Activated CD8-positive, alpha-beta memory T cell treated with anti-CD3 and anti-CD28 coated beads, Interleukin-2, amount 50 U/mL, for 48 hours (primary cell): ENCODE data around the gene CD48.

ENCODE experiments used
- DNase-seq: peaks from one replicate; pipeline ENCODE4 v3.0.0-alpha.2; 2020

CD48 gene

DNA sequence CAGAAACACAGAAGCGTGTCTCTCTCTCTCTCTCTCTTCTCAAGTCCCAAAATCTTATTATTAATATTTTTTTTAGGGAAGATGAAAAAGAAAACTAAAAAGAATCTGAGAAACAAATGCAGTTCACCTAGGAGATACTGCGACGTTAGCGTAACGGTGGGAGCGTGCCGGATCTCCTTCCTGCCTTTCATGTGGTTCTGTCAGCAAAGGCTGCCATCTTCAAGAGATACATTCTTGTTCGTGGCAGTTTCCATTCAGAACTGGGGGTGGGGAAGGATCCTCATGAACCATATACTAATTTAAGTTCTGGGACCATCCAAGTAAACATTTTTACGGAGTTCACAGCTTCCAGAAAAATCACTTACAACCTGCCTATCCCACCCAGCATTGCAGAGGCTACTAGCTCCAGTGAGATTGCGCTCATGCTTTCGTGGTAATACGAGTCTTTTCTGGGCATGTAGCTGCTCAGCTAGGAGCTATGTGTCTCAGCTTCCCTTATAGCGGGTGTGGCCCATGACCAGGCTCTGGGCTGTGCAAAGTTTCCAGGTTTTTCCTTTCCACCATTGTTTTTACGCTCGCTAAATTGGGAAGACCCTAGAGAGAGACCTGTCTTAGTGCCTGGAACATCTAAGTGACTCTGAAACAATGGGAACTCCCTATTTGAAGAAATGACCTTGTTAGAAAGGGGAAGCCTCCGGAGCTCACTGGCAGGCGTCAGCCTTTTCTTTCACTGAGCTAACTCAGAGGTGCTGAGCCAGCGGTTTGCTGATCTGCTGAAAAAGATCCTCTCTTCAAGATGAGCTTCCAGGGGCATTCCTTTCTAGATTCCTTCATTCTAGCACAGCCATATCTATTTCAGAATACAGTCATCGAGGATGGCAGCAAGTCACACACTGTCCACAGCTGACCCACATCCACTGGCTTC, 82.1 kb downstream of the CD48 start:
- DNase-seq, result peak; percentile 71

DNA sequence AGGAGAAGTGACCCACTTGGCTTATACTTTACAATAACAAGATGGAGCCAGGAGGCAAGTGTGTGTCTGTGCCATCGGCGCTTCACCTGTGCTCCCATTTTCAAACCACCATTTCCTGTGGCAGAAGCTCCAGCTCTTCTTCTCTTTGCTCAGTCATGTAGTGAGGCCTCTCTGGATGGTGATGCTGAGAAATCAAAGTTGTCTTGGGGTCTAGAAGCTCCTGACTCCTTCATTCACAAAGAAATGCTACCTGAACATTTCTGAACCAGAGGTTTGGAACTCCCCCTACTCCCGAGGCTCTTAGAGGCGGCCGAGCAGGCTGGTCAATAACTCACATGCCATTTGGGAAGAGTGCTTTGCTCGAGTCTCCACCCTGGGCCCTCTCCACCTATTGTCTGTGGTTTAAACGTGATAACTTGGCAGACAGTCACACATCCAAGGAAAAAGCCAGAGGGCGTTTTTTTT, 82.8 kb downstream of the CD48 start:
- DNase-seq, result no peak
